Hair follicular keratinocyte (primary cell): ENCODE results near the gene YTHDF2. TPM values are rescaled to one million over a fixed set of nuclear protein-coding genes. Genes with fewer than 3 reads are reported as not detected.

Experiments
- total RNA-seq: library from RNA; depleted of rRNA; stranded (reverse); fragments of >200 nt; gene quantifications from 2 replicates; pipeline ENCODE4 v1.2.3, GENCODE V29; 2015

YTHDF2 gene
- 35.3 and 44.1 TPM in 2 replicates for total RNA-seq

GRCh38 chr1:28736450-28737306, at the start of gene YTHDF2:
YTHDF2 (plus strand) TSS chr1:28736940; CDS start chr1:28737121, 181 bp downstream.

GRCh38 chr1:28811766-28812668, 75.3 kb downstream of the YTHDF2 start, which contains the start of gene OPRD1:
OPRD1 (plus strand) TSS chr1:28812170; CDS start chr1:28812384, 214 bp downstream.

Other genes starting within 250 kb of the YTHDF2 start
- gene RCC1, start 230.9 kb upstream of the YTHDF2 start, total RNA-seq: 32.4 and 80.8 TPM in 2 replicates
- 22.3 and 28.1 TPM in 2 replicates for gene TRNAU1AP, start 183.9 kb upstream of the YTHDF2 start, total RNA-seq
- gene RAB42, start 144.7 kb upstream of the YTHDF2 start, total RNA-seq: 0.87 and 1.5 TPM in 2 replicates
- gene TAF12, start 93.9 kb upstream of the YTHDF2 start, total RNA-seq: 25.2 and 26.8 TPM in 2 replicates
- gene RNU11, start 88.3 kb upstream of the YTHDF2 start, total RNA-seq: not detected in 2 replicates
- 4.9 and 5.8 TPM in 2 replicates for gene GMEB1, start 68.2 kb upstream of the YTHDF2 start, total RNA-seq
- not detected in 2 replicates for gene OPRD1, start 75.2 kb downstream of the YTHDF2 start, total RNA-seq
- gene EPB41, start 177.6 kb downstream of the YTHDF2 start, total RNA-seq: 17.2 and 18.5 TPM in 2 replicates